Neuronal stem cell (in vitro differentiated cells): ENCODE data around the gene ZFAND3.

ENCODE experiments used
- DNase-seq: peaks from one replicate; pipeline ENCODE4 v3.0.0-alpha.2; 2013; ENCODE audit warnings: low spot score
- H2AFZ ChIP-seq: one replicate; pipeline ENCODE4 v1.6.1; 2013; ENCODE audit warnings: mild to moderate bottlenecking, low read length, inconsistent platforms
- H2AK5ac ChIP-seq: 2 replicates; pipeline ENCODE4 v1.6.1; 2013; ENCODE audit warnings: low read depth, mild to moderate bottlenecking, inconsistent platforms, low read length, moderate library complexity, mixed read lengths
- H2BK120ac ChIP-seq: 2 replicates; pipeline ENCODE4 v1.6.1; 2013; ENCODE audit warnings: low read depth, mild to moderate bottlenecking, inconsistent platforms, low read length, moderate library complexity, mixed read lengths
- H2BK12ac ChIP-seq: one replicate; pipeline ENCODE4 v1.6.1; 2013; ENCODE audit warnings: low read length, inconsistent platforms
- H2BK15ac ChIP-seq: 2 replicates; pipeline ENCODE4 v1.6.1; 2013; ENCODE audit warnings: mild to moderate bottlenecking, low read length, inconsistent platforms, mixed read lengths
- H2BK5ac ChIP-seq: one replicate; pipeline ENCODE4 v1.6.1; 2013; ENCODE audit warnings: inconsistent platforms, mild to moderate bottlenecking, low read length, moderate library complexity
- H3K14ac ChIP-seq: one replicate; pipeline ENCODE4 v1.6.1; 2013; ENCODE audit warnings: low read length, inconsistent platforms
- H3K18ac ChIP-seq: 2 replicates; pipeline ENCODE4 v1.6.1; 2013; ENCODE audit warnings: low read length, inconsistent platforms
- H3K23ac ChIP-seq: 2 replicates; pipeline ENCODE4 v1.6.1; 2013; ENCODE audit warnings: low read depth, mild to moderate bottlenecking, mixed read lengths, low read length, inconsistent platforms; ENCODE audit not compliant: poor library complexity
- H3K27ac ChIP-seq: replicated peaks from 3 replicates; pipeline ENCODE4 v1.5.1; 2013; ENCODE audit warnings: low read length, inconsistent platforms
- H3K27me3 ChIP-seq, 3 experiments: 2 replicates each; pipeline ENCODE4 v1.6.1; 2013; ENCODE audit warnings: low read length in 3 of 3, mild to moderate bottlenecking in 2 of 3, inconsistent platforms in 1 of 3, low read depth in 1 of 3, mixed read lengths in 1 of 3, moderate library complexity in 1 of 3; ENCODE audit not compliant: control insufficient read depth in 3 of 3, insufficient read depth in 3 of 3
- H3K36me3 ChIP-seq, 2 donors: replicated peaks in 1 of 2; 2 replicates each; pipeline ENCODE4 v1.6.1; 2013; ENCODE audit warnings: low read length in 2 of 2; ENCODE audit not compliant: control insufficient read depth in 2 of 2, insufficient read depth in 2 of 2
- H3K4ac ChIP-seq: 2 replicates; pipeline ENCODE4 v1.6.1; 2013; ENCODE audit warnings: inconsistent platforms, mild to moderate bottlenecking, low read length, moderate library complexity
- H3K4me1 ChIP-seq, 2 donors: 1 replicate in 1 of 2; 2 replicates in 1 of 2; pipeline ENCODE4 v1.6.1; 2013; ENCODE audit warnings: low read length in 2 of 2, low read depth in 1 of 2; ENCODE audit not compliant: control insufficient read depth in 2 of 2, insufficient read depth in 1 of 2
- H3K4me2 ChIP-seq: one replicate; pipeline ENCODE4 v1.6.1; 2013; ENCODE audit warnings: mild to moderate bottlenecking, low read length, inconsistent platforms; ENCODE audit not compliant: insufficient read depth, poor library complexity, severe bottlenecking
- H3K4me3 ChIP-seq, 2 donors: 2 replicates each; pipeline ENCODE4 v1.5.1; 2013; ENCODE audit warnings: low read length in 2 of 2, mild to moderate bottlenecking in 2 of 2, inconsistent platforms in 1 of 2, moderate library complexity in 1 of 2
- H3K79me1 ChIP-seq: one replicate; pipeline ENCODE4 v1.6.1; 2013; ENCODE audit warnings: low read depth, mild to moderate bottlenecking, inconsistent platforms, low read length, moderate library complexity
- H3K9ac ChIP-seq: one replicate; pipeline ENCODE4 v1.6.1; 2013; ENCODE audit warnings: mild to moderate bottlenecking, low read depth, low read length, inconsistent platforms; ENCODE audit not compliant: poor library complexity
- H3K9me3 ChIP-seq, 2 donors: replicated peaks in 1 of 2; 2 replicates each; pipeline versions ENCODE3 to v1.6.1; 2013; ENCODE audit warnings: low read length in 2 of 2, mild to moderate bottlenecking in 2 of 2, inconsistent platforms in 1 of 2, low read depth in 1 of 2, mixed read lengths in 1 of 2, moderate library complexity in 1 of 2; ENCODE audit not compliant: control insufficient read depth in 2 of 2, insufficient read depth in 1 of 2
- H4K8ac ChIP-seq: one replicate; pipeline ENCODE4 v1.6.1; 2013; ENCODE audit warnings: low read depth, mild to moderate bottlenecking, inconsistent platforms, low read length, moderate library complexity
- H4K91ac ChIP-seq: one replicate; pipeline ENCODE4 v1.6.1; 2013; ENCODE audit warnings: low read length, low read depth, mild to moderate bottlenecking, inconsistent platforms; ENCODE audit not compliant: poor library complexity
- WGBS, 2 donors: extraction: QIAGEN DNeasy Blood & Tissue Kit; methylation state at CpG; one replicate each; pipeline ENCODE4 v1.1.7; 2013; ENCODE audit warnings: missing lambda C conversion rate in 2 of 2, mixed read lengths in 1 of 2; ENCODE audit not compliant: insufficient read length in 2 of 2, insufficient replicate concordance in 1 of 2; ENCODE audit errors: extremely low coverage in 2 of 2; 5-methylcytosine and 5-hydroxymethylcytosine counted together

ZFAND3 gene

GRCh38 chr6:38143191-38144150 is 323.9 kb downstream of the ZFAND3 start:
- no CpG with 5 or more reads among the region's 8 CpGs for WGBS, 2 donors
- no peak for DNase-seq
- Histone ChIP-seq H3K14ac (no peak overlapping the region), H3K27ac (no peak overlapping the region), H3K4me2 (no peak overlapping the region), H3K18ac (no peak overlapping the region), H3K4me3 (no peak overlapping the region), H2AFZ (no peak overlapping the region), H3K9ac (no peak overlapping the region), H3K4ac (no peak overlapping the region), H2BK15ac (no peak overlapping the region), H3K79me1 (no peaks in the 10 kb centered on the region), H2BK12ac (no peak overlapping the region), H3K23ac (no peak overlapping the region), H2BK5ac (no peak overlapping the region), H4K91ac (no peak overlapping the region), H3K4me1 (peaks cover 3 to 21% of the 10 kb centered on the region in 2 donors), H3K9me3 (peaks cover 0 to 6% of the 10 kb centered on the region in 2 donors), H2AK5ac (no peak overlapping the region), H3K36me3 (peaks cover 0 to 3% of the 10 kb centered on the region in 2 donors), H2BK120ac (no peak overlapping the region), H4K8ac (no peak overlapping the region), H3K27me3 (no peaks in the 10 kb centered on the region)

- no peak overlapping the region for H2BK5ac ChIP-seq
- peaks cover 5 to 30% of the 10 kb centered on the region in 2 donors for H3K4me1 ChIP-seq
- H3K27ac ChIP-seq = no peak overlapping the region
- WGBS, 2 donors = no CpG with 5 or more reads among the region's 5 CpGs
- H3K9me3 ChIP-seq = peaks cover 0 to 6% of the 10 kb centered on the region in 2 donors
- no peak overlapping the region for H3K18ac ChIP-seq
- no peak overlapping the region for H2BK120ac ChIP-seq
- H2BK12ac ChIP-seq = no peak overlapping the region
- H3K4ac ChIP-seq = no peak overlapping the region
- DNase-seq = no peak
- no peaks in the 10 kb centered on the region for H3K79me1 ChIP-seq
- no peak overlapping the region for H2BK15ac ChIP-seq
- peaks cover 0 to 3% of the 10 kb centered on the region in 2 donors for H3K36me3 ChIP-seq
- no peak overlapping the region for H2AK5ac ChIP-seq
- no peak overlapping the region for H3K4me2 ChIP-seq
- H4K8ac ChIP-seq = no peak overlapping the region
- no peak overlapping the region for H2AFZ ChIP-seq
- no peak overlapping the region for H3K9ac ChIP-seq
- no peak overlapping the region for H3K23ac ChIP-seq
- no peak overlapping the region for H3K14ac ChIP-seq
- H3K4me3 ChIP-seq = no peak overlapping the region
- no peak overlapping the region for H4K91ac ChIP-seq
- no peaks in the 10 kb centered on the region for H3K27me3 ChIP-seq
Measured at GRCh38 chr6:38144365-38144945, 324.9 kb downstream of the ZFAND3 start.

- Histone ChIP-seq H3K23ac (peak overlapping the region; percentile 12), H4K91ac (no peak overlapping the region), H3K4me1 (peaks cover 3 to 39% of the 10 kb centered on the region in 2 donors), H3K14ac (no peak overlapping the region), H3K18ac (peak overlapping the region; percentile 40), H3K27me3 (no peaks in the 10 kb centered on the region), H4K8ac (no peak overlapping the region), H3K27ac (no peak overlapping the region), H3K79me1 (no peaks in the 10 kb centered on the region), H3K4ac (no peak overlapping the region), H2BK5ac (no peak overlapping the region), H2AK5ac (peak overlapping the region; percentile 31), H2AFZ (no peak overlapping the region), H3K4me3 (no peak overlapping the region), H2BK12ac (no peak overlapping the region), H3K36me3 (peaks cover 0 to 3% of the 10 kb centered on the region in 2 donors), H2BK15ac (no peak overlapping the region), H2BK120ac (no peak overlapping the region), H3K9me3 (no peaks in the 10 kb centered on the region), H3K4me2 (no peak overlapping the region), H3K9ac (no peak overlapping the region)
- no CpG with 5 or more reads among the region's 8 CpGs for WGBS, 2 donors
- no peak for DNase-seq
Measured at GRCh38 chr6:38146021-38146733, 326.6 kb downstream of the ZFAND3 start.

GRCh38 chr6:38146734-38147027 is 327.2 kb downstream of the ZFAND3 start:
- no peak overlapping the region for H2AK5ac ChIP-seq
- no peak overlapping the region for H2AFZ ChIP-seq
- no peaks in the 10 kb centered on the region for H3K79me1 ChIP-seq
- H3K18ac ChIP-seq = no peak overlapping the region
- DNase-seq = no peak
- no peak overlapping the region for H3K4ac ChIP-seq
- no peak overlapping the region for H4K91ac ChIP-seq
- 100% methylated on average over 1 of the region's 1 CpG; no CpG with 5 or more reads in 1 of the 2 donors for WGBS, 2 donors
- H2BK120ac ChIP-seq = no peak overlapping the region
- no peak overlapping the region for H2BK15ac ChIP-seq
- H3K23ac ChIP-seq = no peak overlapping the region
- H3K9me3 ChIP-seq = no peaks in the 10 kb centered on the region
- H3K4me1 ChIP-seq = peaks cover 2 to 38% of the 10 kb centered on the region in 2 donors
- peaks cover 0 to 3% of the 10 kb centered on the region in 2 donors for H3K36me3 ChIP-seq
- H2BK5ac ChIP-seq = no peak overlapping the region
- H3K4me2 ChIP-seq = no peak overlapping the region
- no peaks in the 10 kb centered on the region for H3K27me3 ChIP-seq
- H3K27ac ChIP-seq = no peak overlapping the region
- H3K14ac ChIP-seq = no peak overlapping the region
- no peak overlapping the region for H2BK12ac ChIP-seq
- H3K4me3 ChIP-seq = no peak overlapping the region
- H4K8ac ChIP-seq = no peak overlapping the region
- no peak overlapping the region for H3K9ac ChIP-seq
